ENCODE data around the gene FBXO31.

The FBXO31 gene

DNA sequence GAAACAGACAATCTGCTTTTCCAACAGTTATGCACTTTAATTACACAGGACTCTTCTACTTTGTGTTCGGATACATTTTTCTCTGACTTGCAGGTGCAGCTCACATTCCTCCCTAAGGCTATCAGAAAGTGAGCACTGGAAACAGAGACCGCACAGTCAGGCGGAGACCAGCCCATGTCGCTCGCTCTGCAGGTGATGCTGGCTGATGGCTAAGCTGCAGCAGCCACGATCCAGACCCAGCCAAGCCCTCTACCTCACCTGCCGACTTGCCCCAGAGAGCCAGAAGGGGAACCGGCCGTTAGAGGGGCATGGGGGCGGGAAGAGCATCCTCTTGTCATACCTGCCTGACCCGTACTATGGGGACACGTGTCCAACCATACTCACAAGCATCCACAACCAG, 42.4 kb upstream of the FBXO31 start:
- Histone ChIP-seq H3K36me3 (ENCODE audit: low read depth) (peaks cover 26% of the 10 kb centered on the region), H3K4me1 (ENCODE audit: insufficient read depth, poor library complexity, severe bottlenecking) (no peaks in the 10 kb centered on the region), H3K27ac (ENCODE audit: poor library complexity, severe bottlenecking) (no peak overlapping the region), H3K9me3 (ENCODE audit: severe bottlenecking) (no peaks in the 10 kb centered on the region), H3K27me3 (ENCODE audit: insufficient read depth, poor library complexity, severe bottlenecking) (no peaks in the 10 kb centered on the region), H3K4me3 (ENCODE audit: severe bottlenecking) (no peak overlapping the region)
- TF ChIP-seq, protein P1, sequence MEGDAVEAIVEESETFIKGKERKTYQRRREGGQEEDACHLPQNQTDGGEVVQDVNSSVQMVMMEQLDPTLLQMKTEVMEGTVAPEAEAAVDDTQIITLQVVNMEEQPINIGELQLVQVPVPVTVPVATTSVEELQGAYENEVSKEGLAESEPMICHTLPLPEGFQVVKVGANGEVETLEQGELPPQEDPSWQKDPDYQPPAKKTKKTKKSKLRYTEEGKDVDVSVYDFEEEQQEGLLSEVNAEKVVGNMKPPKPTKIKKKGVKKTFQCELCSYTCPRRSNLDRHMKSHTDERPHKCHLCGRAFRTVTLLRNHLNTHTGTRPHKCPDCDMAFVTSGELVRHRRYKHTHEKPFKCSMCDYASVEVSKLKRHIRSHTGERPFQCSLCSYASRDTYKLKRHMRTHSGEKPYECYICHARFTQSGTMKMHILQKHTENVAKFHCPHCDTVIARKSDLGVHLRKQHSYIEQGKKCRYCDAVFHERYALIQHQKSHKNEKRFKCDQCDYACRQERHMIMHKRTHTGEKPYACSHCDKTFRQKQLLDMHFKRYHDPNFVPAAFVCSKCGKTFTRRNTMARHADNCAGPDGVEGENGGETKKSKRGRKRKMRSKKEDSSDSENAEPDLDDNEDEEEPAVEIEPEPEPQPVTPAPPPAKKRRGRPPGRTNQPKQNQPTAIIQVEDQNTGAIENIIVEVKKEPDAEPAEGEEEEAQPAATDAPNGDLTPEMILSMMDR (IDR thresholded peaks at IDR 0.05; ENCODE audit: poor library complexity, severe bottlenecking) = no peak
- DNase-seq (ENCODE audit: low spot score) (no peak), ATAC-seq (ENCODE audit: low read depth) (no peak)

DNA sequence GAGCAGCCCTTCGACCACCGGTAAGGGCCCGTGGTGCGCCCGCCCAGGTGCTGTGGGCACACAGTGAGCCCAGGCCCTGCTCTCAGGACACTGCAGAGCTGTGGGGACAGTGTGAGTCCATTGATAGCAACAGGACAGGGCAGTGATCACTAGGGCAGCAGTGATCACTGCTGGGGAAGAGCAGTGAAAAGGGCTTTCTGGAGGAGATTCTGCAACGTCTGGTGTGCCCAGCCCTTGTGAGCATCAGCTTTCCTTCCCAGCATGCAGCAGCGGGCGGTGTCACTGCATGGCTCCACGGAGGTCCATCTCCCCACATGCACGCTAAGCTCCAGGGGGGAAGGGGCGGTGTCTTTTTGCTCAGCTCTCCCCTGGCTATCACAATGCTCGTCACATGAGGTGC, 40.7 kb upstream of the FBXO31 start:
- Histone ChIP-seq H3K27ac (ENCODE audit: poor library complexity, severe bottlenecking) (no peak overlapping the region), H3K9me3 (ENCODE audit: severe bottlenecking) (no peaks in the 10 kb centered on the region), H3K27me3 (ENCODE audit: insufficient read depth, poor library complexity, severe bottlenecking) (no peaks in the 10 kb centered on the region), H3K4me1 (ENCODE audit: insufficient read depth, poor library complexity, severe bottlenecking) (no peaks in the 10 kb centered on the region), H3K4me3 (ENCODE audit: severe bottlenecking) (no peak overlapping the region), H3K36me3 (ENCODE audit: low read depth) (peaks cover 38% of the 10 kb centered on the region)
- ATAC-seq (ENCODE audit: low read depth) = no peak
- TF ChIP-seq, protein P1 (IDR thresholded peaks at IDR 0.05; ENCODE audit: poor library complexity, severe bottlenecking) = no peak
- DNase-seq (ENCODE audit: low spot score) = no peak

DNA sequence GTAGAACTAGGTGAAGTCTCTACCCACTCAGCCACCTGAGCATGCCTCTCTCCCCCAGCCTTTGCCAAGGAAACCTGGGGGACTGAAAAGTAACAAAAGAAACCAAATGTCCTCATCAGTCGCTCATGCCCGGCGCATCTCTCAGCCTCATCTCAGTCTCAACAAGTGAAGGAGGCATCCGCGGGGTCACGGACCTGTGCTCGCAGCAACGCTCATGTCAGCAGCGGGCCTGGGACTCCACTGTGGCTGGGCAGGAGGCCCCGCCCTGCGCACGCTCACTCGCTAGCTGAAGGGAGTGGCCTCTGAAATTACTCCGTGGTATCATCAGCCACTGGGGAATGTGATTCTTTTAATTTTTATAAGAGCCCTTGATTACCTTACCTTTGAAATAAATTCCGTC, 39.9 kb upstream of the FBXO31 start:
- no peaks in the 10 kb centered on the region for H3K27me3 ChIP-seq (ENCODE audit: insufficient read depth, poor library complexity, severe bottlenecking)
- no peak for ATAC-seq (ENCODE audit: low read depth)
- TF ChIP-seq, protein P1 (IDR thresholded peaks at IDR 0.05; ENCODE audit: poor library complexity, severe bottlenecking) = no peak
- no peaks in the 10 kb centered on the region for H3K4me1 ChIP-seq (ENCODE audit: insufficient read depth, poor library complexity, severe bottlenecking)
- no peak for DNase-seq (ENCODE audit: low spot score)
- no peak overlapping the region for H3K27ac ChIP-seq (ENCODE audit: poor library complexity, severe bottlenecking)
- peaks cover 38% of the 10 kb centered on the region for H3K36me3 ChIP-seq (ENCODE audit: low read depth)
- no peaks in the 10 kb centered on the region for H3K9me3 ChIP-seq (ENCODE audit: severe bottlenecking)
- no peak overlapping the region for H3K4me3 ChIP-seq (ENCODE audit: severe bottlenecking)

DNA sequence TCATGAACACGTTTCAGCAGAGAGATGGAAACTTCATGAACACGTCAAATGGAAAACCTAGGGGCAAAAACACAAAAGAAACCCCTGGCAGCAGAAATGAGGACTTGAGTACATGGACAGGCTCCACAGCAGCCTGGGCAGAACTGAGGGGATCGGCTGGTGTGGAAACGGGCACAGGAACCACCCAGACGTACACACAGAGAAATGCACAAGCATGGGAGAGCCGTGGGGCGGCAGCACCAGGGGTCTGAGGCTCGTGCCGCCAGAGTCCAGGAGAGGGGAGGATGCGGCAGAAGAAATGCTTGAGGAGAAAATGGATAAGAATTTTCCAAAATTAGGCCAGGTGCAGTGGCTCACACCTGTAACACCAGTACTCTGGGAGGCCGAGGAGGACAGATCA, 38.5 kb upstream of the FBXO31 start:
- DNase-seq (ENCODE audit: low spot score) (no peak), ATAC-seq (ENCODE audit: low read depth) (no peak)
- H3K9me3 ChIP-seq (ENCODE audit: severe bottlenecking) = no peaks in the 10 kb centered on the region
- peaks cover 42% of the 10 kb centered on the region for H3K36me3 ChIP-seq (ENCODE audit: low read depth)
- H3K27ac ChIP-seq (ENCODE audit: poor library complexity, severe bottlenecking) = no peak overlapping the region
- no peaks in the 10 kb centered on the region for H3K27me3 ChIP-seq (ENCODE audit: insufficient read depth, poor library complexity, severe bottlenecking)
- no peaks in the 10 kb centered on the region for H3K4me1 ChIP-seq (ENCODE audit: insufficient read depth, poor library complexity, severe bottlenecking)
- TF ChIP-seq, protein P1 (IDR thresholded peaks at IDR 0.05; ENCODE audit: poor library complexity, severe bottlenecking) = no peak
- no peak overlapping the region for H3K4me3 ChIP-seq (ENCODE audit: severe bottlenecking)

DNA sequence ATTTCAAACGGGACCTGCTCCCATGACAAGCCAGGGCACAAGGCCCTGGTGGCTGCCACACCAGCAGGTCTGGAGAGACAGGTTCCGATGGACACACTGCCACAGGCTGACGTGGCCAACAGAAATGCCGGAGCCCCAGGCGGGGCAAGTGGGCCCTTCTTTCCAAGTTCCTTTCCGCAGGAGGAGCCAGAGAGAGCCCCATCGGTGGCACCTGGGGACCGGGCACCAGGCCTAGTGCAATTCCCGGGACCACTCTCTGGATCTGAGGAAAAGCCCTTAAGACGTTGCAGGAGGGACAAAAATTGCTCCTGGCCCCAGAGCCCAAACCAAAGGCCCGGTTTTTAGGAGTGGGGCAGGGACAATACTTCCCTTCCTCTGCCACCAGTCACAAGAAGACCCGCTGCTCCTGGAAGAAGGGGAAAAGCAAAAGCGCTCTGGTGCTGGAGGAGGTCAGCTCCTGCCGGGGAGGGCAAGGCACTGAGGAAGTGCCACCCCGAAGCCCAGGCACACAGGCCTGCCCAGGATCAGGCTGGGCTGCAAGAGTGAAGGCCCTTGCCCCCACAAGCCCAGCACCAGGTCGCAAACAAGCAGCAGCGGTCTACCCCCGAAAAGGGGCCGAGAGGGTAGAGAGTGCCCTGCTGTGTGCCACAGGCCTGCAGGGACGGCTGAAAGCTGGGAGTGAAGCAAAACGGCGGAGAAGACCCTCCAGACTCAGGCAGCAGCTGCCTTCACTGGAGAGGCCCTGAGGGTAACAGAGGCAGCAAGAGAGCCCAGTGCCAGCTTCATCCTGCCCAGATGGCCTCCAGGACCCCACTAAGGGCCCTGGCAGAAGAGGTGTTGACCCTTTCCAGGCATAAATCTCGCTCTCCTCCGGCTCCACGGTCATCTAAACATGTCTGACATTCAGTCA, 37.7 kb upstream of the FBXO31 start:
- no peaks in the 10 kb centered on the region for H3K4me1 ChIP-seq (ENCODE audit: insufficient read depth, poor library complexity, severe bottlenecking)
- no peak overlapping the region for H3K27ac ChIP-seq (ENCODE audit: poor library complexity, severe bottlenecking)
- no peaks in the 10 kb centered on the region for H3K27me3 ChIP-seq (ENCODE audit: insufficient read depth, poor library complexity, severe bottlenecking)
- TF ChIP-seq, protein P1 (IDR thresholded peaks at IDR 0.05; ENCODE audit: poor library complexity, severe bottlenecking) = peak; percentile 4
- H3K9me3 ChIP-seq (ENCODE audit: severe bottlenecking) = no peaks in the 10 kb centered on the region
- ATAC-seq (ENCODE audit: low read depth) (no peak), DNase-seq (ENCODE audit: low spot score) (no peak)
- peaks cover 50% of the 10 kb centered on the region for H3K36me3 ChIP-seq (ENCODE audit: low read depth)
- H3K4me3 ChIP-seq (ENCODE audit: severe bottlenecking) = no peak overlapping the region
